Gastroesophageal sphincter (tissue), 3 donors: ENCODE data around the gene DDX3X.

Experiments
- EP300 ChIP-seq: sonication (generic); formaldehyde crosslinking; IDR thresholded peaks from one replicate; pipeline ENCODE4 v1.6.1; 2017; ENCODE audit warnings: antibody characterized with exemption, mild to moderate bottlenecking
- POLR2A ChIP-seq, 2 donors: fragments of 450-650 bp; IDR thresholded peaks; one replicate each; pipeline ENCODE4 v1.6.1; 2017; ENCODE audit warnings: antibody characterized with exemption in 2 of 2, mild to moderate bottlenecking in 2 of 2, moderate library complexity in 1 of 2
- TF ChIP-seq, protein P1 (sequence below), 4 experiments: fragments of 200-600 bp in 2 of 4; fragments of 450-650 bp in 2 of 4; sonication (generic) in 1 of 4; IDR thresholded peaks; one replicate each; pipeline ENCODE4 v1.5.1; 2017 to 2019; ENCODE audit warnings: antibody characterized with exemption in 4 of 4, mild to moderate bottlenecking in 2 of 4, moderate library complexity in 2 of 4

DNA sequence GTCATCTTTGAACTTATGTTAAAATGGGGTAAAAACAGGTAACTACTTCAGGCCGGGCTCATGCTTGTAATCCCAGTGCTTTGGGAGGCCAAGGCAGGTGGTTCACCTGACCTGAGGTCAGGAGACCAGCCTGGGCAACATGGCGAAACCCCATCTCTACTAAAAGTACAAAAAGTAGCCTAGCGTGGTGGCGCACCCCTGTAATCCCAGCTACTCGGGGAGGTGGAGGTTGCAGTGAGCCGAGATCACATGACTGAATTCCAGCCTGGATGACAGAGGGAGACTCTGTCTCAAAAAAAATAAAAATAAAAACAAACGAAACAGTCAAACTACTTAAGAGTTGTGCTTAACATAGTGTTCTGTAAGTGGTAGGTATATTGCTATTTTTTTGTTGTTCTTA, 2.5 kb downstream of the DDX3X start:
- TF ChIP-seq, protein P1, sequence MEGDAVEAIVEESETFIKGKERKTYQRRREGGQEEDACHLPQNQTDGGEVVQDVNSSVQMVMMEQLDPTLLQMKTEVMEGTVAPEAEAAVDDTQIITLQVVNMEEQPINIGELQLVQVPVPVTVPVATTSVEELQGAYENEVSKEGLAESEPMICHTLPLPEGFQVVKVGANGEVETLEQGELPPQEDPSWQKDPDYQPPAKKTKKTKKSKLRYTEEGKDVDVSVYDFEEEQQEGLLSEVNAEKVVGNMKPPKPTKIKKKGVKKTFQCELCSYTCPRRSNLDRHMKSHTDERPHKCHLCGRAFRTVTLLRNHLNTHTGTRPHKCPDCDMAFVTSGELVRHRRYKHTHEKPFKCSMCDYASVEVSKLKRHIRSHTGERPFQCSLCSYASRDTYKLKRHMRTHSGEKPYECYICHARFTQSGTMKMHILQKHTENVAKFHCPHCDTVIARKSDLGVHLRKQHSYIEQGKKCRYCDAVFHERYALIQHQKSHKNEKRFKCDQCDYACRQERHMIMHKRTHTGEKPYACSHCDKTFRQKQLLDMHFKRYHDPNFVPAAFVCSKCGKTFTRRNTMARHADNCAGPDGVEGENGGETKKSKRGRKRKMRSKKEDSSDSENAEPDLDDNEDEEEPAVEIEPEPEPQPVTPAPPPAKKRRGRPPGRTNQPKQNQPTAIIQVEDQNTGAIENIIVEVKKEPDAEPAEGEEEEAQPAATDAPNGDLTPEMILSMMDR (IDR thresholded peaks at IDR 0.05) = no peak
- TF ChIP-seq EP300 (no peak), POLR2A (IDR thresholded peaks at IDR 0.05) (no peak)
